Prostate gland (tissue), 2 donors: ENCODE results near the gene MXI1. TPM values are rescaled to one million over a fixed set of nuclear protein-coding genes. Genes with fewer than 3 reads are reported as not detected.

Source experiments
- DNase-seq: peaks from one replicate; pipeline ENCODE4 v3.0.0-alpha.2; 2019; ENCODE audit warnings: low spot score
- H3K27ac ChIP-seq, 2 donors: fragments of 200-600 bp; sonication (generic); 2 replicates each; pipeline ENCODE4 v1.5.1; 2017 to 2019
- H3K27me3 ChIP-seq: fragments of 200-600 bp; sonication (generic); replicated peaks from 2 replicates; pipeline ENCODE4 v1.5.1; 2019; ENCODE audit not compliant: insufficient read depth
- H3K36me3 ChIP-seq, 2 donors: fragments of 200-600 bp; sonication (generic); 1 replicate in 1 of 2; 2 replicates in 1 of 2; pipeline versions ENCODE4 v1.5.1 to v1.8.1; 2017 to 2019
- H3K4me1 ChIP-seq: fragments of 200-600 bp; sonication (generic); replicated peaks from 2 replicates; pipeline ENCODE4 v1.5.1; 2019
- H3K4me3 ChIP-seq, 2 donors: fragments of 200-600 bp; sonication (generic); 2 replicates each; pipeline ENCODE4 v1.5.1; 2017 to 2019
- H3K9me3 ChIP-seq: fragments of 200-600 bp; sonication (generic); 2 replicates; pipeline ENCODE4 v1.5.1; 2017
- CTCF ChIP-seq, 4 experiments: fragments of 200-600 bp in 2 of 4; fragments of 450-650 bp in 2 of 4; sonication (generic) in 2 of 4; IDR thresholded peaks; 1 replicate in 3 of 4; 2 replicates in 1 of 4; pipeline ENCODE4 v1.5.1; 2016 to 2019; ENCODE audit warnings: antibody characterized with exemption in 4 of 4, mild to moderate bottlenecking in 2 of 4, moderate library complexity in 2 of 4
- POLR2A ChIP-seq: fragments of 450-650 bp; IDR thresholded peaks from one replicate; pipeline ENCODE4 v1.6.1; 2016; ENCODE audit warnings: antibody characterized with exemption, mild to moderate bottlenecking
- POLR2AphosphoS5 ChIP-seq: sonication (generic); formaldehyde crosslinking; IDR thresholded peaks from one replicate; pipeline ENCODE4 v1.6.1; 2017; ENCODE audit warnings: antibody characterized with exemption
- WGBS: methylation state at CpG from one replicate; pipeline ENCODE4 v1.1.5; 2018; 5-methylcytosine and 5-hydroxymethylcytosine counted together
- intact Hi-C: fragments of 100-400 bp; cut with DNase I; formaldehyde crosslinking; loops from one replicate; pipeline ENCODE4 v1.14.2; 2022
- total RNA-seq, 2 donors: library from RNA; depleted of rRNA; stranded (reverse); fragments of >200 nt; gene quantifications; one replicate each; pipeline ENCODE4 v1.1.0, GENCODE V29; 2016

MXI1 gene
- total RNA-seq, 2 donors from 2014 or later = 36.3 to 83.3 TPM

- Histone ChIP-seq H3K36me3 (no peaks in the 10 kb centered on the region), H3K9me3 (no peaks in the 10 kb centered on the region), H3K4me1 (no peaks in the 10 kb centered on the region), H3K4me3 (no peak overlapping the region), H3K27me3 (no peaks in the 10 kb centered on the region), H3K27ac (no peak overlapping the region)
- intact Hi-C loops = no loop called here
- WGBS = 76% methylated on average over 5 of the region's 5 CpGs
- DNase-seq = no peak
- TF ChIP-seq POLR2A = no peak
- TF ChIP-seq POLR2AphosphoS5 = no peak
- TF ChIP-seq CTCF (IDR thresholded peaks at IDR 0.05) = no peak
Observed at GRCh38 chr10:110334061-110334656, 126.8 kb downstream of the MXI1 start.

DNA sequence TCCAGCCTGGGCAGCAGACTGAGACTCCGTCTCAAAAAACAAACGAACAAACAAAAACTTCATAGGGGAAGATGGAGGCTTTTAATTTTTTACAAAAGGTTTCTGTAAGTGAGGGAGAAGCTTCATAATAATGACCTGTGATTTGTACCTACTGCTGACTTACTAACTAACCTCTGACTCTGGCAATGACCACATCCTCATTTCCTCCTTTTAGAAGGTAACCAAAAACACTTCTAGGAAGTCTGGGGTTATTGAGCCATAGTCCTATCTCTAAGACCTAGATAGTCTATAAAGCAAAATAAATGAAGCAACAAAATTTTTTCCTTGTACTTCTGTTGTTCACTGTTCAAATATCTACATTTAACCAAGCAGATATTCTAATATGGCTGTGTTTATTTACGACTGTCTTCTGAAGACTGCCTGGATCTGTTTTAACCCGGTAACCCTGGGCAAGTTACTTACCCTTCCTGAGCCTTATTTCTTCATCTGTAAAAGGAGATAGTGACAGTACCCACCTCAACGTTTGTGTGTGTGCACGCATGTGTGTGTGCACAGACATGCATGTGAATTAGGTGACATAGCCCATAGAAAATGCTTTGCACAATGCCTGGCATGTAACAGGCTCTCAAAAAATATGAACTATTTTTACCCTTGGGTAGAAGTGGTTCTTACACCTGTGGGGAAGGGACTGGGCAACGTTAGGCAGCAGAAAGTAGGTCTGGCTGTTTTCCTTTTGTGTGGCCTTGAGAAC, 128.1 kb downstream of the MXI1 start:
- H3K4me1 ChIP-seq = no peaks in the 10 kb centered on the region
- H3K9me3 ChIP-seq = no peaks in the 10 kb centered on the region
- no peak overlapping the region for H3K27ac ChIP-seq
- WGBS = 57% methylated on average over 7 of the region's 7 CpGs
- TF ChIP-seq CTCF (IDR thresholded peaks at IDR 0.05) (no peak), POLR2A (no peak), POLR2AphosphoS5 (no peak)
- DNase-seq = no peak
- no peak overlapping the region for H3K4me3 ChIP-seq
- H3K36me3 ChIP-seq = no peaks in the 10 kb centered on the region
- no peaks in the 10 kb centered on the region for H3K27me3 ChIP-seq
- intact Hi-C loops = no loop called here

DNA sequence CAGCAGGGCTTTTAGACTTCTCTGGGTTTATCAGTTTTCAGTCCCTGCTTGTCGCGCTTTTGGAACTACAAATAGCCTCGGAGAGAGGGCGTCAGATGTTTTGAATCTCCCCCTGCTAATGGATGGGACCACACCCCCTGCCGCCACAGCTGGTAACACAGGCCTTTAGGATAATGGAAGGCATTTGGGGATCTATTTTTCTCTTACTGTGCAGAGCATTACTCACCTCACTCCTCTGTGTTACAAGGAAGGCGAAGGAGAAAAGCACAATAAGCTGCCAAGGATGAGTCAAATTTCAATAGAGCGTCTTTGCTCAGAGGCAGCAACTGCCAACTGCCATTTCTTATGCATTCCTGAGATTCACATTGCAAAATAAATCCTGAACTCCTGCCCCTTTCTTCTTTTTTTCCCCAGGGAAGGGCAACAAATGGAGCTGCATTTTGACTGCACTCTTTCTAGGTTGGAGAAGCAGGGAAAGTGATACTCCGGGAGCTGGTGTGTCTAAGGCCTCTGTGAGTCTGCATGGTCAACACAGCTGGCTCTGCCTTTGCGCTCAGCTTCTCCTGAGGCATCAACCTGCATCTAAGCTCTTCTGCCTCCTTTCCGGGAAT, 128.8 kb downstream of the MXI1 start:
- Histone ChIP-seq H3K27me3 (no peaks in the 10 kb centered on the region), H3K4me1 (no peaks in the 10 kb centered on the region), H3K27ac (no peak overlapping the region), H3K9me3 (no peaks in the 10 kb centered on the region), H3K4me3 (no peak overlapping the region), H3K36me3 (no peaks in the 10 kb centered on the region)
- 20% methylated on average over 10 of the region's 10 CpGs for WGBS
- intact Hi-C loops = no loop called here
- TF ChIP-seq CTCF (IDR thresholded peaks at IDR 0.05) = no peak
- no peak for TF ChIP-seq POLR2A
- no peak for TF ChIP-seq POLR2AphosphoS5
- no peak for DNase-seq

Other genes starting within 250 kb of the MXI1 start
- gene ADD3, start 199.6 kb upstream of the MXI1 start, total RNA-seq = 100 to 1,000 TPM in 1 of 2 donors, 10 to 100 TPM in 1; 76.4 to 127 TPM
- 10 to 100 TPM in 1 of 2 donors, 1 to 10 TPM in 1; 8.0 to 11.0 TPM for gene SMNDC1, start 97.3 kb downstream of the MXI1 start, total RNA-seq